ENCODE data around the gene EVC2.

The EVC2 gene

GRCh38 chr4:5693871-5694270, 14.5 kb downstream of the EVC2 start:
- Mint-ChIP-seq H3K4me1 (no peaks in the 10 kb centered on the region), H3K27ac (no peak overlapping the region), H3K36me3 (no peaks in the 10 kb centered on the region), H3K4me3 (no peak overlapping the region), H3K27me3 (no peaks in the 10 kb centered on the region), H3K9me3 (no peaks in the 10 kb centered on the region)
- ATAC-seq (replicated peaks), result no peak
- DNase-seq, result no peak

- Mint-ChIP-seq H3K36me3 (no peaks in the 10 kb centered on the region), H3K9me3 (no peaks in the 10 kb centered on the region), H3K27ac (no peak overlapping the region), H3K4me1 (no peaks in the 10 kb centered on the region), H3K27me3 (no peaks in the 10 kb centered on the region), H3K4me3 (no peak overlapping the region)
- DNase-seq (no peak), ATAC-seq (replicated peaks) (no peak)
Observed at GRCh38 chr4:5691491-5692132, 16.7 kb downstream of the EVC2 start.

- no peaks in the 10 kb centered on the region for H3K27me3 Mint-ChIP-seq
- ATAC-seq (replicated peaks), result no peak
- H3K36me3 Mint-ChIP-seq, result no peaks in the 10 kb centered on the region
- H3K4me1 Mint-ChIP-seq, result no peaks in the 10 kb centered on the region
- no peak overlapping the region for H3K4me3 Mint-ChIP-seq
- DNase-seq, result no peak
- H3K9me3 Mint-ChIP-seq, result no peaks in the 10 kb centered on the region
- no peak overlapping the region for H3K27ac Mint-ChIP-seq
Observed at GRCh38 chr4:5689065-5689464, 19.3 kb downstream of the EVC2 start.

GRCh38 chr4:5686338-5686737, 22.0 kb downstream of the EVC2 start:
- Mint-ChIP-seq H3K4me1 (no peaks in the 10 kb centered on the region), H3K27ac (no peak overlapping the region), H3K9me3 (no peaks in the 10 kb centered on the region), H3K27me3 (no peaks in the 10 kb centered on the region), H3K4me3 (no peak overlapping the region), H3K36me3 (no peaks in the 10 kb centered on the region)
- ATAC-seq (replicated peaks) (no peak), DNase-seq (no peak)

GRCh38 chr4:5685296-5685695, 23.1 kb downstream of the EVC2 start:
- no peaks in the 10 kb centered on the region for H3K9me3 Mint-ChIP-seq
- ATAC-seq (replicated peaks) (no peak), DNase-seq (no peak)
- H3K27me3 Mint-ChIP-seq, result no peaks in the 10 kb centered on the region
- H3K4me1 Mint-ChIP-seq, result no peaks in the 10 kb centered on the region
- H3K36me3 Mint-ChIP-seq, result no peaks in the 10 kb centered on the region
- H3K27ac Mint-ChIP-seq, result no peak overlapping the region
- H3K4me3 Mint-ChIP-seq, result no peak overlapping the region

GRCh38 chr4:5683566-5683965, 24.8 kb downstream of the EVC2 start:
- Mint-ChIP-seq H3K27ac (no peak overlapping the region), H3K27me3 (no peaks in the 10 kb centered on the region), H3K4me3 (no peak overlapping the region), H3K4me1 (no peaks in the 10 kb centered on the region), H3K36me3 (no peaks in the 10 kb centered on the region), H3K9me3 (no peaks in the 10 kb centered on the region)
- ATAC-seq (replicated peaks), result no peak
- no peak for DNase-seq

DNA sequence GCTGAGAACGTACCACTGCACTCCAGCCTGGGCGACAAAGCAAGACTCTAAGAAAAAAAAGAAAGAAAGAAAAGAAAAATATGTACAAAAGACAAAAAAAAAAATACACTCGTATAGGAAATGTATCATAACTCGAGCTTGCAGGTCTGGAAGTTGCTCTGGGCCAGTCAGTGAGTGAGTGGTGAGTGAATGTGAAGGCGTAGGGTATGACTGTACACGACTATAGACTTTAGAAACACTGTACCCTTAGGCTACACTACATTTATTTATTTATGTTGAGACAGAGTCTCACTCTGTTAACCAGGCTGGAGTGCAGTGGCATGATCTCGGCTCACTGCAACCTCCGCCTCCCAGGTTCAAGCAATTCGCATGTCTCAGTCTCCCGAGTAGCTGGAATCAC, 29.4 kb downstream of the EVC2 start:
- Mint-ChIP-seq H3K27me3 (no peaks in the 10 kb centered on the region), H3K36me3 (no peaks in the 10 kb centered on the region), H3K27ac (no peak overlapping the region), H3K9me3 (no peaks in the 10 kb centered on the region), H3K4me1 (no peaks in the 10 kb centered on the region), H3K4me3 (no peak overlapping the region)
- DNase-seq, result no peak
- ATAC-seq (replicated peaks), result no peak

GRCh38 chr4:5676763-5677162, 31.6 kb downstream of the EVC2 start:
- DNase-seq (no peak), ATAC-seq (replicated peaks) (no peak)
- no peaks in the 10 kb centered on the region for H3K4me1 Mint-ChIP-seq
- H3K36me3 Mint-ChIP-seq, result no peaks in the 10 kb centered on the region
- no peak overlapping the region for H3K27ac Mint-ChIP-seq
- no peaks in the 10 kb centered on the region for H3K27me3 Mint-ChIP-seq
- no peaks in the 10 kb centered on the region for H3K9me3 Mint-ChIP-seq
- H3K4me3 Mint-ChIP-seq, result no peak overlapping the region

- no peak overlapping the region for H3K27ac Mint-ChIP-seq
- peaks cover 0 to 4% of the 10 kb centered on the region in 2 donors for H3K36me3 Mint-ChIP-seq
- DNase-seq (no peak), ATAC-seq (replicated peaks) (no peak)
- H3K4me1 Mint-ChIP-seq, result peaks cover 0 to 2% of the 10 kb centered on the region in 2 donors
- H3K27me3 Mint-ChIP-seq, result peaks cover 0 to 3% of the 10 kb centered on the region in 2 donors
- no peak overlapping the region for H3K4me3 Mint-ChIP-seq
- peaks cover 10 to 15% of the 10 kb centered on the region in 2 donors for H3K9me3 Mint-ChIP-seq
Observed at GRCh38 chr4:5666741-5667140, 41.6 kb downstream of the EVC2 start.

GRCh38 chr4:5664778-5665177, 43.6 kb downstream of the EVC2 start:
- H3K9me3 Mint-ChIP-seq, result peaks cover 15 to 16% of the 10 kb centered on the region in 2 donors
- H3K27me3 Mint-ChIP-seq, result peaks cover 0 to 3% of the 10 kb centered on the region in 2 donors
- peaks cover 0 to 4% of the 10 kb centered on the region in 2 donors for H3K36me3 Mint-ChIP-seq
- ATAC-seq (replicated peaks) (no peak), DNase-seq (no peak)
- peaks cover 0 to 2% of the 10 kb centered on the region in 2 donors for H3K4me1 Mint-ChIP-seq
- H3K4me3 Mint-ChIP-seq, result no peak overlapping the region
- H3K27ac Mint-ChIP-seq, result no peak overlapping the region

DNA sequence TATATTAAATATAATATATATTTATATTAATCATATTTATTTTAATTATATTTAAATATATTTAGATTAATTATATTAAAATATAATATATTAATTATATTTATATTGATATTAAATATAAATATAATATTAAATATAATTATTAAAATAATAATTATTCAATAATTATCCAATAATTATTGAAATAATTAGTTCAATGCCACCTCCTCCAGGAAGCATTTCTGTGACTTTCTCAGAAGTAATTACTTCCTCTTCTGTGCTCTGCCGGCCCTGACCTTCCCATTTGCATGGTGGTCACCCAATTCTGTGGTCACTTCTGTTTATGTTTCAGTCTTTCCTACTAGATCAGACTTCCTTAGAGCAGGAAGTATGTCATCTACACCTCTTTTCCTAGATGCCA, 45.8 kb downstream of the EVC2 start:
- Mint-ChIP-seq H3K4me1 (peaks cover 0 to 2% of the 10 kb centered on the region in 2 donors), H3K36me3 (peaks cover 0 to 4% of the 10 kb centered on the region in 2 donors), H3K27ac (no peak overlapping the region), H3K9me3 (peaks cover 15 to 16% of the 10 kb centered on the region in 2 donors), H3K4me3 (no peak overlapping the region), H3K27me3 (peaks cover 0 to 3% of the 10 kb centered on the region in 2 donors)
- ATAC-seq (replicated peaks), result no peak
- DNase-seq, result no peak

- Mint-ChIP-seq H3K36me3 (peaks cover 0 to 4% of the 10 kb centered on the region in 2 donors), H3K27ac (no peak overlapping the region), H3K9me3 (peaks cover 13 to 15% of the 10 kb centered on the region in 2 donors), H3K4me1 (peaks cover 0 to 2% of the 10 kb centered on the region in 2 donors), H3K4me3 (no peak overlapping the region), H3K27me3 (peaks cover 0 to 3% of the 10 kb centered on the region in 2 donors)
- ATAC-seq (replicated peaks), result no peak
- DNase-seq, result no peak
Observed at GRCh38 chr4:5661237-5661636, 47.1 kb downstream of the EVC2 start.

GRCh38 chr4:5660185-5660584, 48.2 kb downstream of the EVC2 start:
- H3K27ac Mint-ChIP-seq, result no peak overlapping the region
- ATAC-seq (replicated peaks), result no peak
- no peak for DNase-seq
- H3K9me3 Mint-ChIP-seq, result peaks cover 11% of the 10 kb centered on the region in 2 donors
- peaks cover 0 to 3% of the 10 kb centered on the region in 2 donors for H3K27me3 Mint-ChIP-seq
- H3K36me3 Mint-ChIP-seq, result peaks cover 0 to 4% of the 10 kb centered on the region in 2 donors
- peaks cover 0 to 2% of the 10 kb centered on the region in 2 donors for H3K4me1 Mint-ChIP-seq
- H3K4me3 Mint-ChIP-seq, result no peak overlapping the region

DNA sequence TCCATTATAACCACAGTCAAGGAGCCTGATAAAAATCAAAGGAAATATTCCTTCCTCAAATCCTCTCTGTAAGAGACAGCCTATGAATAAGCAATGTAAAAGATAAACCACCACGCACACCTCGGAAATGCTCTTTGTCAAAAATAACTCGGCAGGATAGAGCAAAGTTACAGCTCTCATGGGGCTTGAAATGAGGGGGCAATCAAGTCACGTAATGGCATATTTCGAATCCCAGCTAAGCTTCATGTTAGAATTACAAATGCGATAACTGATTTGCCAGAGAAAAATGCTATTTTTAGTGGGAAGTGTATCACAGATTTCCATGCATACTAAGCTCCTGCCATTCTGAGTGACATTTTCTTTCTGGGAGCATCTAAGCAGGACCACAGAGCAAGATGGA, 49.4 kb downstream of the EVC2 start:
- peaks cover 0 to 3% of the 10 kb centered on the region in 2 donors for H3K27me3 Mint-ChIP-seq
- ATAC-seq (replicated peaks) (no peak), DNase-seq (no peak)
- peaks cover 7 to 11% of the 10 kb centered on the region in 2 donors for H3K9me3 Mint-ChIP-seq
- no peaks in the 10 kb centered on the region for H3K36me3 Mint-ChIP-seq
- no peak overlapping the region for H3K27ac Mint-ChIP-seq
- peaks cover 0 to 2% of the 10 kb centered on the region in 2 donors for H3K4me1 Mint-ChIP-seq
- H3K4me3 Mint-ChIP-seq, result no peak overlapping the region

- H3K4me3 Mint-ChIP-seq, result no peak overlapping the region
- H3K36me3 Mint-ChIP-seq, result no peaks in the 10 kb centered on the region
- H3K27me3 Mint-ChIP-seq, result no peaks in the 10 kb centered on the region
Observed at GRCh38 chr4:5656415-5656814, 51.9 kb downstream of the EVC2 start.

More at GRCh38 chr4:5656415-5656814, 51.9 kb downstream of the EVC2 start:
- Mint-ChIP-seq H3K9me3 (peaks cover 0 to 5% of the 10 kb centered on the region in 2 donors), H3K4me1 (no peaks in the 10 kb centered on the region), H3K27ac (no peak overlapping the region)
- ATAC-seq (replicated peaks) (no peak), DNase-seq (no peak)
